SK-N-SH (cell line): ENCODE results near the gene MYO15A. TPM values are rescaled to one million over a fixed set of nuclear protein-coding genes. Genes with fewer than 3 reads are reported as not detected.

Experiments
- CTCF ChIA-PET: fragments of 300-600, 350-600 bp; formaldehyde crosslinking; extraction: SDS; loops from one replicate; lab custom pipeline; 2021; lab: Yijun Ruan, JAX
- POLR2A ChIA-PET: fragments of 350-600 bp; sonication (Branson Sonifier 250); formaldehyde crosslinking; extraction: SDS; loops from one replicate; lab custom pipeline; 2020; ENCODE audit warnings: antibody characterized with exemption, inconsistent platforms; lab: Yijun Ruan, JAX
- DNase-seq: peaks from one replicate; pipeline ENCODE4 v3.0.0; 2012
- H2AFZ ChIP-seq: fragments of 200-600 bp; sonication (generic); 2 replicates; pipeline ENCODE4 v1.8.1; 2016; ENCODE audit warnings: antibody characterized with exemption, mild to moderate bottlenecking, low read depth
- H3F3A ChIP-seq: fragments of 200-600 bp; sonication (generic); replicated peaks from 2 replicates; pipeline ENCODE3; 2016; ENCODE audit warnings: antibody characterized with exemption, mild to moderate bottlenecking; ENCODE audit not compliant: insufficient read depth
- H3K27ac ChIP-seq, 2 experiments: fragments of 200-500 bp in 1 of 2; fragments of 200-600 bp in 1 of 2; sonication (Bioruptor generic) in 1 of 2; sonication (generic), shearing (Covaris generic) in 1 of 2; 2 replicates each; pipeline versions ENCODE4 v1.5.1 to v1.6.1; 2014 to 2016; ENCODE audit warnings: low read depth in 2 of 2, inconsistent platforms in 1 of 2, low read length in 1 of 2, mild to moderate bottlenecking in 1 of 2, mixed read lengths in 1 of 2
- H3K27me3 ChIP-seq: fragments of 200-600 bp; sonication (generic), shearing (Covaris generic); 2 replicates; pipeline ENCODE4 v1.6.1; 2016; ENCODE audit warnings: mixed run types; ENCODE audit not compliant: insufficient read depth
- H3K36me3 ChIP-seq, 2 experiments: fragments of 200-500 bp in 1 of 2; fragments of 200-600 bp in 1 of 2; sonication (Bioruptor generic) in 1 of 2; sonication (generic) in 1 of 2; replicated peaks in 1 of 2; 2 replicates each; pipeline versions ENCODE3 to v1.5.1; 2014 to 2016; ENCODE audit warnings: low read length in 1 of 2, mild to moderate bottlenecking in 1 of 2; ENCODE audit not compliant: insufficient read depth in 2 of 2, control insufficient read depth in 1 of 2
- H3K4me1 ChIP-seq, 2 experiments: fragments of 200-500 bp in 1 of 2; fragments of 200-600 bp in 1 of 2; sonication (Bioruptor generic) in 1 of 2; sonication (generic), shearing (Covaris generic) in 1 of 2; 2 replicates each; pipeline versions ENCODE4 v1.5.1 to v1.6.1; 2014 to 2016; ENCODE audit warnings: low read depth in 1 of 2, low read length in 1 of 2, mixed run types in 1 of 2; ENCODE audit not compliant: insufficient read depth in 2 of 2, control insufficient read depth in 1 of 2
- H3K4me2 ChIP-seq: fragments of 200-600 bp; sonication (generic), shearing (Covaris generic); 2 replicates; pipeline ENCODE4 v1.6.1; 2017; ENCODE audit warnings: mixed run types
- H3K4me3 ChIP-seq, 2 experiments: fragments of 200-500 bp in 1 of 2; fragments of 200-600 bp in 1 of 2; sonication (Bioruptor generic) in 1 of 2; sonication (generic), shearing (Covaris generic) in 1 of 2; 2 replicates each; pipeline versions ENCODE4 v1.5.1 to v1.8.1; 2014 to 2016; ENCODE audit warnings: low read depth in 2 of 2, inconsistent platforms in 1 of 2, low read length in 1 of 2, mild to moderate bottlenecking in 1 of 2, mixed read lengths in 1 of 2, moderate library complexity in 1 of 2
- H3K79me2 ChIP-seq: fragments of 200-600 bp; sonication (generic); 2 replicates; pipeline ENCODE4 v1.8.1; 2017; ENCODE audit warnings: mild to moderate bottlenecking; ENCODE audit not compliant: insufficient read depth
- H3K9ac ChIP-seq: fragments of 200-600 bp; sonication (generic); 2 replicates; pipeline ENCODE4 v1.6.1; 2017; ENCODE audit warnings: mixed run types
- H3K9me2 ChIP-seq: fragments of 200-600 bp; sonication (generic); 2 replicates; pipeline ENCODE4 v1.6.1; 2017; ENCODE audit warnings: mixed run types
- H3K9me3 ChIP-seq: fragments of 200-600 bp; sonication (generic); 2 replicates; pipeline ENCODE4 v1.6.1; 2017; ENCODE audit warnings: mixed run types, mild to moderate bottlenecking, moderate library complexity
- H4K20me1 ChIP-seq: fragments of 200-600 bp; sonication (generic); 2 replicates; pipeline ENCODE4 v1.6.1; 2017; ENCODE audit warnings: mild to moderate bottlenecking, mixed run types; ENCODE audit not compliant: insufficient read depth
- CHD2 ChIP-seq: fragments of 150-350 bp; IDR thresholded peaks from 2 replicates; pipeline ENCODE4 v1.6.1; 2018; ENCODE audit warnings: low read length; ENCODE audit not compliant: partially characterized antibody
- CTCF ChIP-seq: fragments of 200-600 bp; sonication (generic); IDR thresholded peaks from 2 replicates; pipeline ENCODE4 v1.6.1; 2017; ENCODE audit warnings: antibody characterized with exemption, mild to moderate bottlenecking, moderate library complexity
- FOSL2 ChIP-seq: IDR thresholded peaks from 2 replicates; pipeline ENCODE4 v1.4.0; 2012; ENCODE audit warnings: low read depth, mild to moderate bottlenecking, moderate library complexity, borderline replicate concordance
- FOXJ3 ChIP-seq: sonication (generic); formaldehyde crosslinking; IDR thresholded peaks from 2 replicates; pipeline ENCODE4 v1.5.1; 2020; ENCODE audit warnings: mild to moderate bottlenecking, missing genetic modification reagents
- GATA2 ChIP-seq: sonication (generic); formaldehyde crosslinking; IDR thresholded peaks from 2 replicates; pipeline ENCODE4 v1.5.0; 2020; ENCODE audit warnings: mild to moderate bottlenecking, missing genetic modification reagents
- IRF3 ChIP-seq: fragments of 150-350 bp; IDR thresholded peaks from 2 replicates; pipeline ENCODE4 v1.6.1; 2016; ENCODE audit warnings: mild to moderate bottlenecking, low read depth, low read length
- PBX3 ChIP-seq: IDR thresholded peaks from 2 replicates; pipeline ENCODE4; 2012
- POLR2AphosphoS5 ChIP-seq: IDR thresholded peaks from 2 replicates; pipeline ENCODE4 v1.6.1; 2012; ENCODE audit warnings: low read depth, low read length
- RAD21 ChIP-seq: IDR thresholded peaks from 2 replicates; pipeline ENCODE4 v1.6.1; 2012; ENCODE audit warnings: mild to moderate bottlenecking, low read length
- RXRA ChIP-seq: IDR thresholded peaks from 2 replicates; pipeline ENCODE4 v1.4.0; 2012; ENCODE audit warnings: low read depth, mild to moderate bottlenecking, borderline replicate concordance
- YY1 ChIP-seq: IDR thresholded peaks from 2 replicates; pipeline ENCODE4 v1.4.0; 2012; ENCODE audit warnings: low read depth, mild to moderate bottlenecking
- ZBTB33 ChIP-seq: IDR thresholded peaks from 2 replicates; pipeline ENCODE4 v1.4.0; 2012; ENCODE audit warnings: low read depth, borderline replicate concordance
- WGBS: methylation state at CpG from one replicate; pipeline ENCODE4 v1.1.6; 2017; ENCODE audit warnings: low lambda C conversion rate; 5-methylcytosine and 5-hydroxymethylcytosine counted together
- polyA plus RNA-seq, 3 experiments: library from polyadenylated mRNA; depleted of rRNA; stranded (reverse); fragments of >200 nt; gene quantifications; 2 replicates each; pipeline ENCODE4 v1.2.3, GENCODE V29; 2012

Gene MYO15A
- polyA plus RNA-seq, 1 of the 3 experiments (the other 2 are of a cell fraction) = 0.43 TPM

- Histone ChIP-seq H3K36me3 (no peaks in the 10 kb centered on the region), H3F3A (no peaks in the 10 kb centered on the region), H3K9me2 (no peaks in the 10 kb centered on the region), H3K27me3 (no peaks in the 10 kb centered on the region), H4K20me1 (no peaks in the 10 kb centered on the region), H3K4me2 (no peak overlapping the region), H2AFZ (no peak overlapping the region), H3K9me3 (no peaks in the 10 kb centered on the region), H3K27ac (no peak overlapping the region), H3K4me1 (peaks cover 0 to 10% of the 10 kb centered on the region in 2 experiments; a peak in 1 of 4 replicates), H3K4me3 (no peak overlapping the region), H3K9ac (no peak overlapping the region), H3K79me2 (no peaks in the 10 kb centered on the region)
- CTCF ChIA-PET = interaction anchor here (0.6 to 4.3 kb wide), 24 partner anchors 9 to 785 kb away, joined by 3 to 25 read pairs (median 4); no protein-coding TSS in a partner anchor
- TF ChIP-seq PBX3 = no peak; the same call in 1 of the 2 replicates
- peak; percentile 73 for TF ChIP-seq CTCF
- TF ChIP-seq RAD21 = peak; percentile 69
- no peak for TF ChIP-seq POLR2AphosphoS5
- POLR2A ChIA-PET = no interaction called here
- peak; percentile 72 for DNase-seq
- WGBS = 20% methylated on average over 9 of the region's 9 CpGs
These were observed 32.8 kb downstream of the MYO15A start for GRCh38 chr17:18141210-18141803.

GRCh38 chr17:18142417-18142816 lies 33.9 kb downstream of the MYO15A start:
- Histone ChIP-seq H2AFZ (no peak overlapping the region), H3K4me3 (no peak overlapping the region), H3F3A (no peaks in the 10 kb centered on the region), H3K9me2 (no peaks in the 10 kb centered on the region), H3K79me2 (no peaks in the 10 kb centered on the region), H3K4me1 (peaks cover 0 to 8% of the 10 kb centered on the region in 2 experiments; a peak in 1 of 4 replicates), H3K36me3 (no peaks in the 10 kb centered on the region), H3K27ac (no peak overlapping the region), H3K9me3 (no peaks in the 10 kb centered on the region), H4K20me1 (no peaks in the 10 kb centered on the region), H3K27me3 (no peaks in the 10 kb centered on the region), H3K9ac (no peak overlapping the region), H3K4me2 (no peak overlapping the region)
- 60% methylated on average over 1 of the region's 3 CpGs for WGBS
- DNase-seq = no peak
- ChIA-PET CTCF (interaction anchor here (0.8 to 4.3 kb wide), 10 partner anchors 8 to 123 kb away, joined by 3 to 25 read pairs (median 4); no protein-coding TSS in a partner anchor), POLR2A (no interaction called here)
- no peak for TF ChIP-seq GATA2
- TF ChIP-seq POLR2AphosphoS5 = no peak
- no peak for TF ChIP-seq FOSL2
- no peak for TF ChIP-seq FOXJ3 (CRISPR knock-in tag)
- no peak for TF ChIP-seq YY1
- no peak for TF ChIP-seq CHD2
- no peak for TF ChIP-seq RXRA
- no peak for TF ChIP-seq ZBTB33
- TF ChIP-seq IRF3 = no peak
